Ishikawa (cell line): ENCODE results near the gene HAP1.

Experiments used
- CEBPB ChIP-seq: IDR thresholded peaks from 2 replicates; pipeline ENCODE4 v1.6.1; 2012
- CREB1 ChIP-seq: IDR thresholded peaks from 2 replicates; pipeline ENCODE4 v1.6.1; 2012; ENCODE audit warnings: low read depth
- EGR1 ChIP-seq: IDR thresholded peaks from 2 replicates; pipeline ENCODE4 v1.6.1; 2012
- EP300 ChIP-seq: IDR thresholded peaks from 2 replicates; pipeline ENCODE4 v1.6.1; 2012; ENCODE audit warnings: borderline replicate concordance
- FOXM1 ChIP-seq: IDR thresholded peaks from 2 replicates; pipeline ENCODE4 v1.6.1; 2012; ENCODE audit warnings: low read depth, borderline replicate concordance
- MAX ChIP-seq: IDR thresholded peaks from 2 replicates; pipeline ENCODE4 v1.6.1; 2012
- NFIC ChIP-seq: IDR thresholded peaks from 2 replicates; pipeline ENCODE4 v1.6.1; 2012
- RAD21 ChIP-seq: IDR thresholded peaks from 2 replicates; pipeline ENCODE4 v1.6.1; 2012; ENCODE audit warnings: low read depth
- REST ChIP-seq: IDR thresholded peaks from 2 replicates; pipeline ENCODE4 v1.6.1; 2012; ENCODE audit warnings: low read depth, mild to moderate bottlenecking
- TAF1 ChIP-seq: IDR thresholded peaks from 2 replicates; pipeline ENCODE4 v1.6.1; 2012; ENCODE audit warnings: low read depth, mild to moderate bottlenecking
- TCF12 ChIP-seq: IDR thresholded peaks from 2 replicates; pipeline ENCODE4 v1.6.1; 2012; ENCODE audit warnings: low read depth
- TEAD4 ChIP-seq: IDR thresholded peaks from 2 replicates; pipeline ENCODE4 v1.6.1; 2012
- USF1 ChIP-seq: IDR thresholded peaks from 2 replicates; pipeline ENCODE4 v1.6.1; 2012
- YY1 ChIP-seq: IDR thresholded peaks from 2 replicates; pipeline ENCODE4 v1.6.1; 2012; ENCODE audit warnings: low read depth
- ZBTB7A ChIP-seq: IDR thresholded peaks from 2 replicates; pipeline ENCODE4 v1.6.1; 2012; ENCODE audit warnings: low read depth

HAP1 gene

GRCh38 chr17:41735744-41736143, 1.3 kb upstream of the HAP1 start:
- TF ChIP-seq FOXM1 = no peak
- no peak for TF ChIP-seq CREB1
- TF ChIP-seq USF1 = no peak
- TF ChIP-seq REST = no peak
- TF ChIP-seq RAD21 = no peak
- no peak for TF ChIP-seq ZBTB7A
- TF ChIP-seq EP300 = no peak
- TF ChIP-seq TEAD4 = no peak
- TF ChIP-seq YY1 = no peak
- TF ChIP-seq CEBPB = no peak
- no peak for TF ChIP-seq EGR1
- no peak for TF ChIP-seq TAF1
- TF ChIP-seq TCF12 = no peak
- TF ChIP-seq NFIC = no peak
- no peak for TF ChIP-seq MAX

- TF ChIP-seq MAX (peak; percentile 45; the same call in 1 of the 2 replicates), EP300 (no peak), CREB1 (no peak), RAD21 (no peak), CEBPB (no peak), REST (no peak), ZBTB7A (peak; percentile 74; the same call in 1 of the 2 replicates)
These were observed 488 bp upstream of the HAP1 start for GRCh38 chr17:41734949-41735313.

GRCh38 chr17:41733348-41734138, 900 bp downstream of the HAP1 start:
- TF ChIP-seq TCF12 (no peak), USF1 (no peak)

- TF ChIP-seq CEBPB (no peak), EP300 (no peak), MAX (no peak), EGR1 (no peak), TAF1 (no peak), TEAD4 (no peak)
These were observed 2.6 kb downstream of the HAP1 start for GRCh38 chr17:41731836-41732235.

- TF ChIP-seq CREB1 (no peak), FOXM1 (no peak), USF1 (no peak), YY1 (no peak), EGR1 (no peak), EP300 (no peak), TAF1 (no peak), TEAD4 (no peak), ZBTB7A (no peak), REST (no peak), CEBPB (no peak), NFIC (no peak), MAX (no peak), RAD21 (no peak), TCF12 (no peak)
These were observed 4.0 kb downstream of the HAP1 start for GRCh38 chr17:41730479-41730878.
